GM18868 (cell line): ENCODE results near the gene HDAC4.

Source experiments
- ATAC-seq: cut with Tn5 transposase; IDR thresholded peaks from one replicate; pipeline ENCODE4 v1.9.1; 2021; ENCODE audit warnings: mild to moderate bottlenecking, moderate library complexity; ENCODE audit not compliant: unreplicated experiment

Gene HDAC4

GRCh38 chr2:239008677-239009588, 391.9 kb downstream of the HDAC4 start:
- ATAC-seq: no peak

GRCh38 chr2:239008004-239008403, 392.8 kb downstream of the HDAC4 start:
- no peak for ATAC-seq

DNA sequence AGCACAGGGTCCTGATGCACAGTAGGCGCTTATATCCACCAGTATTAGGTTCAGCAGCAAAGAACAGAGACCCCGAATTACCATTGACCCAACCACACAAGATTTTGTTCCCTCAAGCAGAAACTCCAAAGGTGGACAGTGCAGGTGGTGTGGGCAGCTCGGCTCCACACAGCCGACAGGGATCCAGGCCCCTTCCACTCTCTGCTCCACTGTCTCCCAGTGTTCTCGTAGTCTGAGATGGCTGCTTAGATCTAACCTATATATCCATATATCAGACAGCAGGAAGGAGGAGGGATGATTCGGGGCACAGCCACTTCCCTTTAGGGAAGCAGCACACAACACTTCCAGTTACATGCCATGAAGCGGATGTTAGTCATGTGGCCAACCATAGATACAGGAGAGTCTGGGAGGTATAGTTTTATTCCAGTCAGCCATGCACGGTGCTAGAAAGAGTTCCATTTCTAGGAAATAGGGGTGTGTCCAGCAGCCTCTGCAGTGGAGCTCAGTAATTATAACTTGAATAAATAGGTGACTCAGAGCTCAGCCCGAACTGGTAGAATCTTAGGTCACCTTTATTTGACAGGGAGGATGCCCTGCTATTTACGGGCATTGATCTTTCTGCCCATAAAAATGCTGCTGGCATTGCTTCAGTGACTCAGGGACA, 394.1 kb downstream of the HDAC4 start:
- ATAC-seq: no peak

GRCh38 chr2:239005586-239005985, 395.2 kb downstream of the HDAC4 start:
- no peak for ATAC-seq

- ATAC-seq: no peak
Measured at GRCh38 chr2:239004274-239005015, 396.4 kb downstream of the HDAC4 start.

DNA sequence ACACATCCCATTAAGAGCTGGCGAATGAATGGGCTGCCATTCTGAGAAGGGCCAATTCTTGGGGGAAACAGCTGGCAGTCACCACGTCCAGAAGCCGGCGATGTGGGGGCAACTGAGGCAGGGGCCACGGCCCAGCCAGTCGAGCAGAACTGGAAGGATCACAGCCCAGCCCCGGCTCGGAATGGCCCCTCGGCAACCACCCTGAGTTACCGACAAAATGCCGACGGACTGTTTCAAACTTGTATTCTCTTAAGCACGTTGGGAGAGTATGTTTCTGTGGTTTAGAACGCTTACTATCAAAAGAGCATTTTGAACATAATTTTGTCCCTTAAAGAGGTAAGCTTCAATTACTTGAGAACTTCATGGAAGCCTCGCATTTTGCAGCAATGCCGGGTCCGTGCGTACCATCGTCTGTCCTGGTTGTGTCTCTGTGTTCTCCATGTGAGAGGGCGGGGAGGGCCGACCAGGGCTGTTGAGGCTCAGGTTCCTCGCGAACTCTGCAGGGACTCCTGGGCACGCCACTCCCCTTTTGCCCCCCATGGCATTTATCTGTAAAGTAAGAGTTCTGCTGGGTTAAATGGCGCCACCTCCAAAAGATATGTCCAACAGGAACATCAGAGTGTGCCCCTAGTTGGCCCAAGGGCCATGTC, 397.1 kb downstream of the HDAC4 start:
- no peak for ATAC-seq

DNA sequence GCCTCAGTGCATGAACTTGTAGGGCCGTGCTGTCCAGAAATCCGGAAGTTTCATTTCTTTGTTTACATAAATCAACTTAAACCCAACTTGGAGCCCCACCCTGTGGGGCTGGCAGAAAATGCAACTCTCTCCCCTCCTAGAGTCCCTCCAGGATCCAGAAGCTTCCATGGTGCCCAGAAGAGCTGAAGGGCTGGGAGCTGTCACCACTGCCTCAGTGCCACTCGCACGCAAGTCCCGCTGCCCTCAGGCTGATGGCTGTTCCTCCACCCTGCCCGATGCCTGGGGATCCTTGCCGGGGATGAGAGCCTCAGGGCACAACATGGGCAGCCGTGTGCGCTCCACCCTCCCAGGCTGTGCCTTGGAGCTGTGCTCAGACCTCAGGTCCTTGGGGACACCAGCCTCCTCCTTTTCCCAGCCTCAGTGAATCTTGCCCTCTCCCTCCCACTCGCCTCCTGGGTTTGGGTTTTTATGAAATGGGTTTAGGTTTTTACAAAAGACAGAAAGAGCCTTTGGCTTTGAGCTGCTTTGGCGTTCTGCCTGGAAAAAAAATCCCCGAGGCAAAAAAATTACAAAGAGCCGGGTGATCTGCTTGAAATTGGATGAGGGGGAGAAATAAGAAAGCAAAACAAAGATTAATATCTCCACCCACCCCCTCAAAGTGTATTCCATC, 397.7 kb downstream of the HDAC4 start:
- no peak for ATAC-seq

- ATAC-seq: no peak
Measured at GRCh38 chr2:239002591-239002953, 398.2 kb downstream of the HDAC4 start.

DNA sequence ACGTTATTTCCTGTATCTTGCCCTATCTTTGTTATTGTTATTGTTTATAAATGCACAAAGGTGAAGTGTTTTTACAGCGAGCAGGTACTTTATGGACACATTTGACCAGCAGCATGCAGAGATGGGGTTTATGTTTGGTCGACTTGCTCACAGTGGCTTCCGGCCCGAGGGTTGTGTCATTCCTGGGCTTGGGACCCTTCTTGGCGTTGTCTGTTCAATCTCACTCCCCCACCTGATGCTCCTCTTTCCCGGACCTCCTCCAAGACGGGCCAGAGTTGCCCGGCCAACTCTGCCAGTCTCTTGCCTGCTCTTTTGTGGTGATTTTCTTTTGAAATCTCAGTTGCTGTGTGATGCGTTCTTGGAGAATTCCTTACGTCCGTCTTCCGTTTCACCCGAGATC, 399.0 kb downstream of the HDAC4 start:
- ATAC-seq: no peak

DNA sequence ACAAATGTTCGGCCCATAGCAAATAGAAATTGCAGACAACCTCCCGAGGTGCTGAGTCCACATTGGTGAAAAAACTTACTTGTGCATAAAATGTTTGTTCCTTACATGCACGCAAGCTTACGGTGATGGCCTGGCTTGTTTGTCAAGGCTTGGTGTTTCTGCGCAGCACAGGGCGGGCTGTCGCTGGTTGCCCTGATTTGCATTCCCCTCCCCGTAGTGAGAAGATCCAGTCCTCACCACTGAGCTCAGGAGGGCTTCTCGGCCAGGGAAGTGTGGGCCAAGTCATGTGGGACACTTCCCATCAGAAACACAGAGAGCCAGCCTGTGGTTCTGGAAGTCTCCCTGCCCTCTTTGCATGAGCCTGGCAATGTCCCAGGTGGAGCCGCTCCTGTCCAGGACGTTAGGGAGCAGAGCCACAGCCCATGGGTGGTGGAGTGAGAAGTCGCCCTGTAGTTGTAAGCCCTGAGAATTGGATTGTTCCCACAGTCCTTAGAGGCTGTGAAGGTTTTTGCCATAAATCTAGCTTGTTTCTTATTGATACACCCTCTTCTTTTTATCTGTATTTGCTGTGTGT, 400.2 kb downstream of the HDAC4 start:
- no peak for ATAC-seq

GRCh38 chr2:239000089-239000488, 400.7 kb downstream of the HDAC4 start:
- no peak for ATAC-seq

GRCh38 chr2:238999291-238999741, 401.5 kb downstream of the HDAC4 start:
- no peak for ATAC-seq

DNA sequence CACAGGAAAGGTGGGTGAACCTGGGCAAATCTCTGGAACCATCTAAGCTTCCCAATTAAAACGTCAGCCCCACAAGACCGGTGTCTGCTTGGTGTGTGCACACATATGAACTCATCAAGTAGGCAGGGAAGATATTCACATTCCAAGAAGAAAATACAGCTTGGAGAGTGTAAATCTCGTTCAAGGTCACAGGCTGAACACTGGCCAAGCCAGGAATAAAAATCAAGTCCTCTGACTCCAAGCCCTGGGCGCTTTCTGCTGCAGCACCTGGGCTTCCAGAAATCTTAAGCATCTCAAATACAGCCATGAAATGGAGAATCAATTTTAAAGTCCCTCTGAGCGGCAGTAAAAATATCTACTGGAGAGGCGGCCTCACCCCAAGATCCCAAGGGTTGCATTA, 402.0 kb downstream of the HDAC4 start:
- ATAC-seq: no peak
